HPDE6-E6E7 (cell line): Measurements from ENCODE around the gene AKR1C3.
"Not testable (repeated sequence)": the region's sequence is repeated elsewhere in the genome, so short reads cannot be mapped to it uniquely, and the experiment has no call there.

Source experiments
- DNase-seq: peaks from one replicate; pipeline ENCODE4 v3.0.0; 2011; ENCODE audit warnings: missing footprints; ENCODE audit errors: extremely low spot score

AKR1C3 gene

GRCh38 chr10:5136468-5137087 lies 42.4 kb downstream of the AKR1C3 start:
- no peak for DNase-seq

- not testable (repeated sequence) for DNase-seq
These were observed 43.5 kb downstream of the AKR1C3 start for GRCh38 chr10:5137699-5138098.

- DNase-seq = no peak
These were observed 48.0 kb downstream of the AKR1C3 start for GRCh38 chr10:5142199-5142598.

DNA sequence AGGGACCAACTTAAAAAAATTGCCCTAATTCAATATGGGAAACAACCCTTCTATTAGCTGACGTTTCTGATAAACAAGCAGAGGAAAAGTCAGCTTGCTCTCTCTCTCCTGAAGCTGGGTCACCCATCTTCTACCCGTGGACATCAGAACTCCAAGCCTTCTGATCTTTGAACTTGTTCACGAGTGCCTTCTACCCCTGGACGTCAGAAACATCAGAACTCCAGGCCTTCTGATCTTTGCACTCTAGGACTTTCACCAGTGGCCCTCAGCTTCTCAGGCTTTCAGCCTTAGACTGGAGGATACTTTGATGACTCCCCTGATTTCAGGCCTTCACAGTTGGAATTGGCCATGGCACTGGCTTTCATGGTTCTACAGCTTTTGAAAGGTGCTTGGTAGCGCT lies 48.9 kb downstream of the AKR1C3 start:
- DNase-seq = no peak

DNA sequence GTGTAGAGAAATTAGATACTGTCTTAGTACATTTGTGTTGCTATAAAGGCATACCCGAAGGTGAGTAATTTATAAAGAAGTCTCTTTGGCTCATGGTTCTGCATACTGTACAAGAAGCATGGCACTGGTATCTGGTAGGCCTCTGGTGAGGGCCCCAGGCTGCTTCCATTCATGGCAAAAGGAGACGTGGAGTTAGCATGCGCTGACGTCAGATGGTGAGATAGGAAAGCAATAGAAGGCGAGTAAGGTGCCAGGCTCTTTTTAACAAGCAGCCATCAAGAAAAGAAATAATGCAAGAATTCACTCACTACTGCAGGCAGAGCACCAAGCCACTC lies 52.7 kb downstream of the AKR1C3 start:
- DNase-seq = no peak

- DNase-seq = no peak
These were observed 53.2 kb downstream of the AKR1C3 start for GRCh38 chr10:5147255-5147980.

GRCh38 chr10:5147981-5148677 lies 53.9 kb downstream of the AKR1C3 start:
- DNase-seq = no peak

DNA sequence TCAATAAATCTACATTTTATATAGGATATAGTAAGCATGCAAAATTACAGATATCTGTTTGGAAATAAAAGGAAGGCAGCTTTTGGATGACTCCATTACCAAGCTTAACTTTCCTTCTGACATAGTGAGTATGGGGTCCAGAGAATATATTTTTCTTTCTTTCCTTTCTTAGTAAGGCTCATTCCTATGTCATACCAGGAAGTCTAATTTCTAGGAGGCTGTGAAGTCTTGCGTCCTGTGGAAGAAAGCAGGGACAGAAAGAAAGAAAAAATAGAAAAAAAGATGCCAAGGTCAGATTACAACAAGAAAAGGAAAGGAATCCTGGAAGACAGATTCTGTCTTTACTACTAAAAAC lies 54.4 kb downstream of the AKR1C3 start:
- DNase-seq = no peak

GRCh38 chr10:5151076-5151475 lies 56.9 kb downstream of the AKR1C3 start:
- DNase-seq = no peak

DNA sequence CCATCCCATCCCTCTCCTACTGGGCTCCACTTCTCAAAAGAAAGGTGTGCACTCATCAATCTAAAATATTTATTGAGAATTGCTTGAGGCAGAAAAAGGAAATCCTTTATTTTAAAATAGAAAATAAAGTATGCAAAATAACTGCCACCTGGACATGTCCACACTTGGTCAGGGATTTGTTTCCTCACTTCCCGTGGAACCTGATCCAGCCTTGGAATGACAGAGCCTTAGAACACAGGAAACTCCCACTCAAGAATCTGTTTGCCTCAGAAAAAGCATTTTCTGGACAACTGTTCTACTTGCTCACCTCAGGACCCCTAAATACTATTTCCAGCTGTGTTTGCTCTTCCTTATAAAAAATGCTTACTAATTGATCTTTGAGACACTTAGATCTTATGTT lies 61.7 kb downstream of the AKR1C3 start:
- no peak for DNase-seq
